ENCODE results near the gene NHS. TPM values are rescaled to one million over a fixed set of nuclear protein-coding genes. Genes with fewer than 3 reads are reported as not detected.
"Not testable (repeated sequence)": the region's sequence is repeated elsewhere in the genome, so short reads cannot be mapped to it uniquely, and the experiment has no call there.

Gene NHS
- polyA plus RNA-seq, 3 donors: 15.2 to 26.8 (median 25.4) TPM

GRCh38 chrX:17546356-17546755, 171.4 kb downstream of the NHS start:
- DNase-seq: no peak

GRCh38 chrX:17547658-17548057, 172.7 kb downstream of the NHS start:
- no peak for DNase-seq

- DNase-seq: no peak
Measured at GRCh38 chrX:17549107-17549651, 174.2 kb downstream of the NHS start.

GRCh38 chrX:17550011-17550410, 175.0 kb downstream of the NHS start:
- DNase-seq: no peak

GRCh38 chrX:17552044-17552650, 177.1 kb downstream of the NHS start:
- no peak for DNase-seq

- no peak for DNase-seq
Measured at GRCh38 chrX:17553469-17553868, 178.5 kb downstream of the NHS start.

- no peak for DNase-seq
Measured at GRCh38 chrX:17553961-17554482, 179.0 kb downstream of the NHS start.

- DNase-seq: no peak
Measured at GRCh38 chrX:17554914-17555313, 179.9 kb downstream of the NHS start.

- no peak for DNase-seq
Measured at GRCh38 chrX:17555846-17556245, 180.8 kb downstream of the NHS start.

- no peak for DNase-seq
Measured at GRCh38 chrX:17559728-17560379, 184.9 kb downstream of the NHS start.

- DNase-seq: no peak
Measured at GRCh38 chrX:17560385-17560784, 185.4 kb downstream of the NHS start.

GRCh38 chrX:17563076-17563475, 188.1 kb downstream of the NHS start:
- DNase-seq: no peak

- DNase-seq: no peak
Measured at GRCh38 chrX:17563515-17563914, 188.5 kb downstream of the NHS start.

GRCh38 chrX:17564689-17565409, 189.8 kb downstream of the NHS start:
- DNase-seq: no peak

GRCh38 chrX:17566740-17567139, 191.7 kb downstream of the NHS start:
- DNase-seq: no peak

- DNase-seq: no peak
Measured at GRCh38 chrX:17567187-17567586, 192.2 kb downstream of the NHS start.

GRCh38 chrX:17567821-17568220, 192.8 kb downstream of the NHS start:
- no peak for DNase-seq

GRCh38 chrX:17568804-17569203, 193.8 kb downstream of the NHS start:
- not testable (repeated sequence) for DNase-seq

GRCh38 chrX:17579026-17579425, 204.0 kb downstream of the NHS start:
- no peak for DNase-seq

GRCh38 chrX:17580539-17581152, 205.6 kb downstream of the NHS start:
- peak; percentile 71 for DNase-seq

GRCh38 chrX:17581641-17582040, 206.6 kb downstream of the NHS start:
- no peak for DNase-seq

GRCh38 chrX:17584248-17584681, 209.3 kb downstream of the NHS start:
- DNase-seq: no peak

Data from renal pelvis (tissue), 4 donors.